Fibroblast of skin of left biceps (primary cell): ENCODE results near the gene GALNS.
"Not testable (repeated sequence)": the region's sequence is repeated elsewhere in the genome, so short reads cannot be mapped to it uniquely, and the experiment has no call there.

Experiments used
- DNase-seq, 2 experiments: peaks; one replicate each; pipeline ENCODE4 v3.0.0-alpha.2; 2013; ENCODE audit warnings: low read depth in 2 of 2

The GALNS gene

DNA sequence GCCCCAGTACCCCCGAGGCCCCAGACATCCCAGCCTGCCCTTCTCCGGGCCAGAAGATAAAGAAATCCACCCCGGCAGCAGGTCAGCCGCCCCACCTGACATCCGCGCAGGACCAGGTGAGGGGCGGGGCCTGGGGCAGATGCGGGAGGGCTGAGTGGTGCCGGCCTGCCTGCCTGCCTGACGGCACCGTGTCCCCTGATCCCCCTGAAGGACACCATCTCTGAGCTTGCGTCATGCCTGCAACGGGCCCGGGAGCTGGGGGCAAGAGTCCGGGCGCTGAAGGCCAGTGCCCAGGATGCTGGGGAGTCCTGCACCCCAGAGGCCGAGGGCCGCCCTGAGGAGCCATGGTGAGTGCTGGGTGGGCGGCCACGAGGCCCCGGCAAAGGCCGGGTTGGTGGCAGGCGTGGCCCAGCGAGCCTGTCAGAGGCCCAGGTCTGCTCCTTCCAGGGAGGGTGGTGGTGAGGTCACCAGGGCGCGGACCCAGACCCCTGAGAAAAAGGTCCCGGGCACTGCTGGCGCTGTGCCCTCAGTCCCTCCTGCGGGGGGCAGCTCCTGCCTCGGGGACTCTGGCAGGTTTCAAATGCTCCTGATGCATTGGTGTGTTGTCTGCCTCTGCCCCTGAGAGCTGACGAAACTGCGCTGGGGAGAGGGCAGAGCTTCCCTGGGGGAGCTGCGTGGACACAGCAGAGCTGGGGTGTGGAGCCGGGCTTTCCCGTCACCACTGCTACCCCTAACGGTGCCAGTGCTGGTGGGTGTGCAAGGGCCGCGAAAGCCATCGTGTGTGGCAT, 52.0 kb downstream of the GALNS start:
- DNase-seq: no peak

DNA sequence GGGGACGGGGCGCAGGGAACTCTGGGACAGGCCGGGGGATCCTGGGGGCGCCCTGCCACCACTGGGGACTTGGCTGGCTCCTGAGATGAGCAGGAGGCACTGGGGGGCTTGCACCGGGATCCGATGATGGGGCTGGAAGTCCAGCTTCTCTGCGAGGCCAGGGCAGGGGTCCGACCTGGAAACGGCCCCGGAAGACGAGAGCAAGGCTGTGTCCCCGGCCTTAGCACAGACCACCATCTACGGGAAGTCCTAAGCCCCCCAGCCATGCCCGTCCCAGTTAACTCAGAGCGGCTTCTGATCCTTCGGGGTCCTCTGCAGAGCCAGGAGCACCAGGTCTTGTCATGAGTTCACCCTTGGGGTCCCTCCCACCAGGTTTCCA, 52.6 kb downstream of the GALNS start:
- DNase-seq: no peak

DNA sequence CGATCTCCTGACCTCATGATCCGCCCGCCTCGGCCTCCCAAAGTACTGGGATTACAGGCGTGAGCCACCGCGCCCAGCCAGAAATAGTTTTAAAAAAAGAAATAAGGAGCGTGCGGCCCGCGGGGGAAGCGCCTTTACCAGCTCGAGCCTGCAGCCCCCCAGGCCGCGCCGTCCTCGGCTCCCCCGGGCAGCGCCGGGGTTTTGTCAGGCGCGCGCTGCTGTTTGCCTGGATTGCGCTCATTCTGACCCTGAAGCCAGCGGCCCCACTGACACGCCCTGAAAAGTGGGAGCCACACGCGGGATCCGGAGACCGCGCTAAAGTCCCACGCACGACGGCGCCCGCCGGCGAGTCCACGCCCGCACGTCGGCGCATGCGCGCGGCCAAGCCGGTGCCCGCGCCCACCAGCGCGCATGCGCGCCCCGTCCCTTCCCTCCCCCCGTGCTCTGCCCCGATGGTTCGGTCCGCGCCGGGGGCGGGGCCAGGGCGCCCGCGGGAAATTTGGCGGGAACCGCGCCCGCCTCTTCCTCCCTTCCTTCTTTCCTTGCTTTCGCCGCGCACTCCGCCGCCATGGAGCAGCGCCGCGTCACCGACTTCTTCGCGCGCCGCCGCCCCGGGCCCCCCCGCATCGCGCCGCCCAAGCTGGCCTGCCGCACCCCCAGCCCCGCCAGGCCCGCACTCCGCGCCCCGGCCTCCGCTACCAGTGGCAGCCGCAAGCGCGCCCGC, 53.3 kb downstream of the GALNS start, which contains the start of gene CDT1:
Gene CDT1, plus strand, starts transcription at position 526 of the 724 bp plus-strand sequence. Its CDS starts 43 bp downstream, at position 569.
- peak; percentile 54 for DNase-seq

DNA sequence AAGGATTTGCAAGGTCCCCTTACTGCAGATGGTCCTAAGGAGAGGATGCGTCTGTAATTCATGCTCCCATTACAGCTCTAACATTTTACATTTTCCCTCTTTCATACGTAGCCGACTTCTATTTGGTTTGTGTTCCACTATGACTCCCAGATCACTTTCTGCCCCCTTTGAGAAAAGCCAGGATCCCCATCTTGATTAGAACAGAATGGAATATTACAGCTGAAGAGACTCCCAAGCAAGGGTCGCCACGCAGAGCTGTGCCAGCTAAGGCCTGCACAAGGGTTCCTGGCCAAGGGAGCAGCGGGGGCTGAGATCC, 56.5 kb downstream of the GALNS start:
- DNase-seq: no peak

DNA sequence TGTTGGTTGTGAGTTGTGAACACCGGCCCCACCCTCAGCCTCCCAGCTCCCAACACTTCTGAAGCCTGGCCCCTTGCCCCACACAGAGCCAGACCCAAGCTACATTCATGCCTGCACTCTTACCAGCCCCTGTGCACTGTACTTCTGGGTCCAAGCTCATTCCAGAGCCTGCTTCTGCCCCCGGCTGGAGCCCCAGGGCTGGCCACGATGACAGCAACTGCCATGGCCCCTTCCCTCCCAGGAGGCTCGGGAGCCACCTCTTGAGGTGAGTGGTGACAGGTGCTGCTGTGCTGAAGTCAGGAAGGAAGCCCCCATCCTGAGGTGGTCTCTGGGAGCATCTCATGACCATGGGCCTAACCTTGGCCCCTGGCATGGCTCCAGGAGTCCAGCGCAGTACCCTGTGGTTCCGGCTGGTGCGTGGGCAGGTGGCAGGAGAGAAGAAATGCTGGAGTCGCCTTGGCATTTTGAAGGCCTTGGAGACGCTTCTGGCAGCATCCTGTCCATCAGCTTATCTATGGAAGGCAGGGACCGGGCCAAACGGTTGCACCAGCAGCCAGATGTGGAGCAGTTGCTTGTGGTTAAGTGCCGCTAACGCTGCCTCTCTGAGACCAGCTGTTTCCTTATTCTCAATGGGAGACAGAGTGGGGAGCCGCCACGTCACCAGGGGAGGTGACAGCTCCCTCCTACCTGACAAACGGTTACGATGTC, 57.0 kb downstream of the GALNS start:
- DNase-seq: no peak

DNA sequence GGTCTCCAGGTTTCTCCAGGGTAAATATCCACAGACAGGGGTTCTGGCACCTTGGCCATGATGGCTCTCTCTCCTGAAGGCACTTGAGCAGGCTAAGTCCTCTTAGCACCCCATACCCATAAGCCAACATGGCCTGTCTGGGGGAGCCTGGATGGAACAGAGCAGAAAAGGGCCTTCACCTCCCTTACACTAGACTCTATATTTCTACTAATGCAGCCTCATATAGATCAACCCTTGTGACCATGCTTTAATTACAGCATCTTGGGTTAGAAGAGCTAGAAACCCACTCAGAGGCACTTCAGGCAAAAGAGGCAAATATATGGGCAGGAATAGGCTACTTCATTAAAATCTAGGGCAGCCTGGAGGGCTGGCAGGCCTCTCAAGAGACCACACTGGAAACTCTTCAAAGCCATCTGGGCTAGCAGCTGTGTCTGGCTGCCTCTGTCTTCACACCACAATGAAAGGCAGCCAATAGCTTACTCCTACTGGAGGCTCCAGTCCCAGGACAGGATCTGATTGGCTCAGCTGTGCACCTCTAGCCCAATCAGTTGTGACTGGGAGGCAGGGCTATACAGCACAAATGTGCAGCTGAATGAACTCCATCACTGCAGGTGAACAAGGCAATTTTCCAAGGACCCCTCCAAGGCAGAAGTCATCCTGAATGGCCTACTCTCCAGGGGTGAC, 57.8 kb downstream of the GALNS start:
- no peak for DNase-seq

DNA sequence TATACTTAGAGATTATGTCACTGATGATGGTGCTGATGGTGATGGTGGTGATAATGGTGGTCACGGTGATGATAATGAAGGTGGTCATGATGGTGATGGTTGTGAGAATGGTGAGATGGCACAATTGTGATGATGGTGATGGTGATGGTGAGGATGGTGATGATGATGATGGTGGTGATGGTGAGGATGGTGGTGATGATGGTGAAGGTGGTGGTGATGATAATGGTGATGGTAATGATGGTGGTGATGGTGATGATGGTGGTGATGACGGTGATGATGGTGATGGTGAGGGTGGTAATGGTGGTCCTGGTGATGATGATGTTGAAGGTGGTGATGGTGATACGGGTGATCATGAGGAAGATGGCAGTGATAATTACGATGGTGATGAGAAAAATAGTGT, 58.7 kb downstream of the GALNS start:
- DNase-seq: no peak

DNA sequence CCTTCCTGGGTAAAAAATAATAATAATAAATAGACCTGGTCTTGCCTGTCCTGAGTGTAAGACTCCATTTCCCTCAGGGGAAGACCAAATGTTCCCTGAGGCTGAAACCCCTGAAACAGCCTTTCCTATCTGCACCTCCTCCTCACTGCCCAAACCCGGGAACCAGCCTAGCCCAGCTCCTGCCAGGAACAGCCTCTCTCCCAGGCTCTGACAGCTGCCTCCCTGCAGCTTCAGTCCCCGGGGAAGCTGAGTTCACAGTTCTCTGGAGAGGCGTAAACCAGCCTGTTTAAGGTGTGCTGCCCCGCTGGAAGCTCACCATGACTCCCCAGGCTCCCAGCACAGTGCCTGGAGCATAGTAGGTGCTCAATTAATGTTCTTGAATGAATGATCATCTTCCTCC, 60.5 kb downstream of the GALNS start:
- DNase-seq: no peak

DNA sequence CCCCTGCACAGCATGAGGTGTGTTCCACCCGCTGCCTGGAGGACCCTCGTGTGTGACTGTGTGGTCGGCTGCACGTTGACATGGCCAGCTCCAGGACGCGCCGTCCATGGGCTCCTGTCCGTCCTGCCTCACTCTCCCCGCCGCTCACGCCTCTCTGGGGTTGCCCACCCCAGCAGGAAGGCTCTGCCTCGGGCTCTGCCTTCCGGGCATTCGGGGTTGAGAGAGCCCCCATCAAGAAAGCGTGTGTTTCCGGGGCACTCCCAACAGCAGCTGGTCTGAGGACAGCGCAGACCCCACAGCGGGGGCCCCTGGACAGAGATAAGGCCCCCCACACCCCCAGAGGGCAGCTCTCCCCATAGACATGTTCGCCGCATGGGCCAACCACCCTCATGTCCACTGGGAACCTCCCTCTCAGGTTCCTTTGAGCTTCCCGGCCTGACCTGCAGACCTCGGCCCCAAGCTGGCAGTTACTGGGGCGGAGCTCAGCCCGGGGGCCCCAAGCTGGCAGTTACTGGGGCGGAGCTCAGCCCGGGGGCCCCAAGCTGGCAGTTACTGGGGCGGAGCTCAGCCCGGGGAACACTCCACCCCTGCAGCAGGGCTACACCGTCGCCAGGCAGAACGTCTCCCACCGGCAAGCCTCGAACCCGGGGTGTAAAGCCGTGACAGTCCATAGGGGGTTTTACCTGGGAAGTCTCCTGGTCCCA, 63.3 kb downstream of the GALNS start:
- no peak for DNase-seq

DNA sequence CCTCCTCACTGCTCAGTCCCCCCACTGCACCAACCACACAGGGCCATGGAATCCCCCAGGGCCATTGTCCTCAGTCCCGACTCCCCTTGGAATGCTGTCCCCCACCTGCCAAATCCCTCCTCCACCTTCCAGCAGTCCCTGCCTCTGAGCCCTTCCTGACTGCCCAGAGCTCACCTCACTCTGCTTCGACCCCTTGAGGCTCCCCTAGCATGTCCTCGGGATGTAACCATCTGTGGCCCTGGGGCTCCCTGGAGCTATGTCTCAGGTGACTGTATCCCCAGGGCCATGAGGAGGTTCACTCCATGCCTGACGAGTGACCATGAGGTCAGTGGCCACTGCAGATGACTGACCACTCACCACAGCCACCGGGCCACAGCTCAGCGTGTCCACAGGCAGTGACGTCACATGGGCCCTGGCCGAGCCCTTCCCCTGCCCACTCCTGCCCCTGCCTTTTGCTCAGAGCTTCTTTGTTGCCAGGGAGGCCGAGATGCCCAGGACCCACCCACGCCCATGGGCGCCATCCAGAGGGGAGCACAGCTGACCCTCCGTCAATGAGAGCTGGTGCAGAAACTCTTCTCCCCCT, 64.0 kb downstream of the GALNS start:
- DNase-seq: no peak

DNA sequence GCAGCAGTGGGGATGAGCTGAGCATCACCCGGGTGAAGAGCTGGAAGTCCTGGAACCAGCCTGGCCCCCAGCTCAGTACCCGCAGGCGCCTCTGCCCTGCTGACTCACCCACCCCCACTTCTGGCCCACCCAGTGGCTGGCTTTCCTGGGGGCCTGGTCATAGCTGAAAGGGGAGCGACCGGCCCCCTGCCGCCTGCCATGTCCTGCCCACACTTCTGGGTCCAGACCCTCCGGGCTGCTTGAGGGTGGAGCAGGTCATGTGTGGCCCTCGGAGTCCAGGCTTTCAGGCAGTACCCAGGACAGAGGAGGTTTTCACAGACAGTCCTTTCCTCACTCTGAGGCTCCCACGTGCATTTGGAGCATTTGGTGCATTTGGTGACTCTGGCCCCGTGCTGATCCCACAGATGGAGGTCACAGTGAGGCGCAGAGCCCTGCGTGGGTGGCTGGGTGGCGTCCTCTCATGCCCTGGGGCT, 64.6 kb downstream of the GALNS start:
- no peak for DNase-seq

DNA sequence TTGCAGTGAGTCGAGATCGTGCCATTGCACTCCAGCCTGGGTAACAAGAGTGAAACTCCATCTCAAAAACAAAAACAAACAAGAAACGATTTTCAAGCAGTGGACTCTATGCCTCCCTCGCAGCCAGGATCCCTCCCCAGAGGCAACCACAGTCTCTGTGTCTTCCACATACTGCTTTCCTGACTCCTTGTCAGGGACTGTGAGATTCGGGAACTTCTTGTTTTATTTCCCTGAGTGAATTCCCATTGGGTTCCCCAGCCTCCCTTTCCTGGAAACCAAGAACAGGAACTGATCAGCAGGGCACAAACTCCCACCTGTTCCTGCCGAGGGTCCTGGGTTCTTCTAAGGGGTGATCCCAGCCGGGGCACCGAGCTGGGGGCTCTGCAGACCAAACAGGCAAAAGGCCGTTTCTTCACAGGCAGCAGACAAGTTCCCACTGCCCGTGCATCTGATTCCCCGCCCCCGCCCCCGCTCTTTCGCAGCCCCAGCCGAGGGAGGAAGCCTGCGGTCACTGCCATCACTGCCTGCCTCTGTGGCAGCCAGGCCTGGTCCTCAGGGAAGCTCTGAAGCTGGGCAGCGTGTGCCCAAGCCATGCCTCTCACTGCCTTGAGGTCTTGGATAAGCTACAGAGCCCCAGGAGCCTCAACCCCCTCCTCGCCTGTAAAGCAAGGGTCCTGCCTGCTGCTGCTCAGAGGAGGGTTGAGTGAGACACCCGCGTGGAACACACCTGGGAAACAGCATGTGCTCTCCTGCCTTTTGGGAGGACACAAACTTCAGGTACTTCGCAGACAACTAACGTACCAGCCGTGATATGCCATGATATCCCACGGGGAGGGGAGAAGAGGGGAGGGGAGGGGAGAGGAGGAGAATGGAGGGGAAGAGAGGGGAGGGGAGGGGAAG, 66.2 kb downstream of the GALNS start:
- DNase-seq: no peak

DNA sequence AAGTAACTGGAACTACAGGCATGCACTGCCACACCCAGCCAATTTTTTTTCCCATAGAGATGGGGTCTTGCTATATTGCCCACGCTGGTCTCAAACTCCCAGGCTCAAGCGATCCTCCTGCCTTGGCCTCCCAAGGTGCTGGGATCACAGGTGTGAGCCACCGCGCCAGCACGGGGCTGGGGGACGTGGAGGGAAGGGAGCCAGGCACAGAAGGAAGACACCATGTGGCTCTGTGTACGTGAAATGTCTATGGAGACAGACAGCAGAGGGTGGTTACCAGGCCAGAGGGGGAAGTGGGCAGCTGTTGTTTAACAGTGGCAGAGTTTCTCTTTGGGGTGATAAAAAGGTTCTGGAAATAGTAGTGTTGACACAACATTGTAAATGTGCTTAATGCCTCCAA, 67.2 kb downstream of the GALNS start:
- DNase-seq: no peak

DNA sequence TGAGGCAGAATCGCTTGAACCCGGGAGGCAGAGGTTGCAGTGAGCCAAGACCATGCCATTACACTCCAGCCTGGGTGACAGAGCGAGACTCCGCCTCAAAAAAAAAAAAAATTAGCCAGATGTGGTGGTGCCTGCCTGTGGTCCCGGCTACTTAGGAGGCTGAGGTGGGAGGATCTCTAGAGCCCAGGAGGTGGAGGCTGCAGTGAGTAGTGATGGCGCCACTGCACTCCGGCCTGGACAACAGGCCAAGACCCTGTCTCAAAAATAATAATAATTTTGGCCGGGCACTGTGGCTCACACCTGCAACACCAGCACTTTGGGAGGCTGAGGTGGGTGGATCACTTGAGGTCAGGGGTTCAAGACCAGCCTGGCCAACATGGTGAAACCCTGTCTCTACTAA, 68.0 kb downstream of the GALNS start:
- DNase-seq: not testable (repeated sequence)

DNA sequence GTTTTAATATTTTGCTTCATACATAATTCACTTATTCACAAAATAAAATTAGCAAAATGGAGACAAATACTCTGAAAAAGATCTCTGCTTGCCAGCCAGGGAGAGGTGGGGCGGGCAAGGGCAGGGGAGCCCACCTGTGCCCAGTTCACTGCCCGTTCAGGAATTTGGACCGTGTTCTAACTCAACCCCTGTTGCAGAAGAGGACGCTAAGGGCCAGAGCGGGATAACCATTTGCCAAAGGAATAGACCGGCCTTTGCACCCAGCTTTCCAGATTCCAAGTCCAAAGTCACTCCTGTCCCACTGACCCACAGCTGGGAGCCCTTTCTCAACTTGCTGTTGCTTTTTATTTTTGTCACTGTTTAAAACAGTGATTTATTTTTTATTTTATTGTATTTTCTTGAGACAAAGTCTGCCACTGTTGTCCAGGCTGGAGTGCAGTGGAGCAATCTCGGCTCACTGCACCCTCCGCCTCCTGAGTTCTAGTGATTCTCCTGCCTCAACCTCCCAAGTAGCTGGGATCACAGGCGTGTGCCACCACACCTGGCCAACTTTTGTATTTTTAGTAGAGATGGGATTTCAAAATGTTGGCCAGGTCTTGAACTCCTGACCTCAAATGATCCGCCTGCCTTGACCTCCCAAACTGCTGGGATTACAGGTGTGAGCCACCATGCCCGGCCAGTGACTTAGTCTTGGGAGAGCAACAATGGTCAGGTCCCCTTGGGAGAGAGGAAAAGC, 69.0 kb downstream of the GALNS start:
- no peak for DNase-seq

DNA sequence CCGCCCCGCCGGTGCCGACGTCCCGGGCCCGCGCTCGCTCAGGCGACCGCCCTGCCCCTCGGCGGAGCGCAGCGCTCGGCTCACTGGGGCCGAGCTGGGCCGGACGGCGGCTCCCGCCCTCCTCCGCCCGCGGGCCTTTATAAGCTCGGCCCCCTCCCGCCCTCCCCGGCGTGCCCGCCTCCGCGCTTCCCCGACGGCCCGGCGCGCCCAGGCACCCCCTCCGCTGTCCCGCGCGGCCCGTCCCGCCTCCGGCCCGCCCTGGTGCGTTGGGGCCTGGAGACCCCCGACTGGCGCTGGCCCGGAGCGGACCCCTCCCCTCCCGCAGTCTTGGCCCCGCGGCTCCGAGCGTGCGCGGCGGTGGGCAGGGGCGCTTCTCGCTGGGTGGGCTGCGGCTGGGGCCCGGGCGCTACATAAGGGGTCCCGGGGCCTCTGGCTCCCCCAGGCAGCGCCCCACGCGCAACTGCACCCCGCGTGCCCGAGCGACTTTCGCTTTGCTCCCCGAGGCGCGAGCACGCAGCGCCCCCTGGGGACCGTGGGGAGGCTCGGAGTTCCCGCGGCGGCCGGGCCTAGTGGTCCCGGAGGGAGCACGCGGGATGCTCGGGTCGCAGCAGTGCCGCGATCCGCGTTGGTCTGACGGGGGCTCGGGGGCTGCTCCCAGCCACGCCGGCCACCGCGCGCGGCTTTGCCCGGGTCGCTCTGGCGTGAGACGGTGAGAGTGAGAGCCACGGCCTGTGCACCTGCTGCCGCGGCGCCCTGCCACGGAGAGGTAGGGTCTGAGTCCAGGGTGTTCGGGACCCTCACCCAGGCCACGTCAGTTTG, 71.4 kb downstream of the GALNS start, which contains the start of gene PIEZO1:
Gene PIEZO1, minus strand, starts transcription at position 115 of the 819 bp plus-strand sequence. CDS start 256 bp downstream, outside the sequence.
- DNase-seq: no peak

DNA sequence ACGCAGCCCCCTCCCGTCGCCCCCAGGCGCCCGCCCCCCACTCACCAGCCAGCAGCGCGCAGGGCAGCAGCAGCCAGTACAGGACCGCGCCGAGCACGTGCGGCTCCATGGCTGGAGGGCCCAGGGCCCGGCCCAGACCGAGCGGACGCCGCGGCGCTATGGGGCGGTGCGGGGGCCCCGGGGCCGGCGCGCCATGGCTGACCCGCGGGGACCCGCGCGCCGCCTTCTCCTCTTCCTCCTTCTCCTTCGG, 72.0 kb downstream of the GALNS start:
- DNase-seq: no peak

DNA sequence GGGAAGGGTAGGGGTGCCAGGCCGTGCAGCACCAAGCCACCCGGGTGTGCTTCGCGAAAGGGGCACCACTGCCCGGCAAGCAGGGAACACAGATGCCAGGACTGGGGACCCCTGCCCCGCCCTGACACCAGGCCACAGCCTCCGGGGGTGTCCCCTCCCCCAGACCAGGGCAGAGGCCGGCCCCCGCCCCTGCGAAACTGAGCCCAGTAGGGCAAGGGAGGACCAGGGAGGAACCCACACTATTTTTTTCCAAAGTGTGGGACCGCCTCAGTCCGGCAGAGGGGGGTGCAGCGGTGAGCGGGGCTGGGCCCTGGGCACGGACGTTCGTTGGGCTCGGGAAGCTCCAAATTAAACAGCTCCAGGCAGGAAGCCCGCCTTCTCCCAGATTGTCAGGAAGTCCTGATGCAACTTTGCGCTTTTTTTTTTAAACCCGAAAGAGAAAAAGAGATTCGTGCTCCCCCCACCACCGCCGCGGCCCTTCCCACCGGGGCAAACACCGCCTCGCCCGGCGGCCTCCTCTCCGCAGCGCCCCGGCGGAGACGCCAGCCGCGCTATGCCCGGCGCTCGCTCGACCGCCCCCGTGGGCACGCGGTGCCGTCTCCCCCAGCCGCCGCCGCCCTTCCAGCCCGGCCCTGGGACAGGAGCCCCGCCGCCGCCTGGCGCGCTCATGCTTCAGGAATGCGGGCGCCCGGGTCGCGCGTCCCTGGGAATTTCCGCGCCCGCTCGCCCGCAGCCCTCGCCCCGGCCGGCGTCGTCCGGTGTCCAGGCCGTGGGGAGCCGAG, 72.5 kb downstream of the GALNS start:
- DNase-seq: peak in 1 of 2 experiments; percentile 49
